Measurements from ENCODE around the gene YIPF1. TPM values are rescaled to one million over a fixed set of nuclear protein-coding genes. Genes with fewer than 3 reads are reported as not detected.

Gene YIPF1
- total RNA-seq, 6 experiments from 2014 or later: 20.5 to 34.5 (median 25.4) TPM

GRCh38 chr1:53899708-53900107, 10.1 kb upstream of the YIPF1 start:
- ATAC-seq (peak; percentile 46 to 71 (median 60)), DNase-seq (peak; percentile 41 to 76 (median 66))
- peaks cover 0 to 51% (median 12%) of the 10 kb centered on the region in 4 donors for H3K4me1 ChIP-seq
- 55% methylated on average over 3 of the region's 3 CpGs for WGBS (ENCODE audit: insufficient coverage, low coverage, low lambda C conversion rate, missing lambda C conversion rate)
- no peaks in the 10 kb centered on the region for H3K9me3 ChIP-seq
- no peaks in the 10 kb centered on the region for H3K27me3 ChIP-seq
- peak overlapping the region in 2 of 3 donors; percentile 5 to 17 for H3K4me3 ChIP-seq
- TF ChIP-seq, protein P1, sequence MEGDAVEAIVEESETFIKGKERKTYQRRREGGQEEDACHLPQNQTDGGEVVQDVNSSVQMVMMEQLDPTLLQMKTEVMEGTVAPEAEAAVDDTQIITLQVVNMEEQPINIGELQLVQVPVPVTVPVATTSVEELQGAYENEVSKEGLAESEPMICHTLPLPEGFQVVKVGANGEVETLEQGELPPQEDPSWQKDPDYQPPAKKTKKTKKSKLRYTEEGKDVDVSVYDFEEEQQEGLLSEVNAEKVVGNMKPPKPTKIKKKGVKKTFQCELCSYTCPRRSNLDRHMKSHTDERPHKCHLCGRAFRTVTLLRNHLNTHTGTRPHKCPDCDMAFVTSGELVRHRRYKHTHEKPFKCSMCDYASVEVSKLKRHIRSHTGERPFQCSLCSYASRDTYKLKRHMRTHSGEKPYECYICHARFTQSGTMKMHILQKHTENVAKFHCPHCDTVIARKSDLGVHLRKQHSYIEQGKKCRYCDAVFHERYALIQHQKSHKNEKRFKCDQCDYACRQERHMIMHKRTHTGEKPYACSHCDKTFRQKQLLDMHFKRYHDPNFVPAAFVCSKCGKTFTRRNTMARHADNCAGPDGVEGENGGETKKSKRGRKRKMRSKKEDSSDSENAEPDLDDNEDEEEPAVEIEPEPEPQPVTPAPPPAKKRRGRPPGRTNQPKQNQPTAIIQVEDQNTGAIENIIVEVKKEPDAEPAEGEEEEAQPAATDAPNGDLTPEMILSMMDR (IDR thresholded peaks at IDR 0.05): no peak
- no peak for TF ChIP-seq POLR2A (IDR thresholded peaks at IDR 0.05)
- peak overlapping the region; percentile 27 to 76 (median 63) for H3K27ac ChIP-seq
- H3K36me3 ChIP-seq: no peaks in the 10 kb centered on the region
- intact Hi-C loops (cut with DNase I): no loop called here

- Histone ChIP-seq H3K4me1 (peaks cover 0 to 51% (median 12%) of the 10 kb centered on the region in 4 donors), H3K36me3 (no peaks in the 10 kb centered on the region), H3K9me3 (no peaks in the 10 kb centered on the region), H3K27ac (peak overlapping the region; percentile 58 to 92 (median 91)), H3K4me3 (peak overlapping the region in 2 of 3 donors; percentile 5 to 24), H3K27me3 (no peaks in the 10 kb centered on the region)
- TF ChIP-seq, protein P1 (IDR thresholded peaks at IDR 0.05): no peak
- TF ChIP-seq POLR2A (IDR thresholded peaks at IDR 0.05): no peak
- peak; percentile 70 to 89 (median 80) for ATAC-seq
- 23% methylated on average over 2 of the region's 2 CpGs for WGBS (ENCODE audit: insufficient coverage, low coverage, low lambda C conversion rate, missing lambda C conversion rate)
- DNase-seq: peak; percentile 85 to 94 (median 92)
- intact Hi-C loops (cut with DNase I): no loop called here
Measured at GRCh38 chr1:53899206-53899628, 9.6 kb upstream of the YIPF1 start.

DNA sequence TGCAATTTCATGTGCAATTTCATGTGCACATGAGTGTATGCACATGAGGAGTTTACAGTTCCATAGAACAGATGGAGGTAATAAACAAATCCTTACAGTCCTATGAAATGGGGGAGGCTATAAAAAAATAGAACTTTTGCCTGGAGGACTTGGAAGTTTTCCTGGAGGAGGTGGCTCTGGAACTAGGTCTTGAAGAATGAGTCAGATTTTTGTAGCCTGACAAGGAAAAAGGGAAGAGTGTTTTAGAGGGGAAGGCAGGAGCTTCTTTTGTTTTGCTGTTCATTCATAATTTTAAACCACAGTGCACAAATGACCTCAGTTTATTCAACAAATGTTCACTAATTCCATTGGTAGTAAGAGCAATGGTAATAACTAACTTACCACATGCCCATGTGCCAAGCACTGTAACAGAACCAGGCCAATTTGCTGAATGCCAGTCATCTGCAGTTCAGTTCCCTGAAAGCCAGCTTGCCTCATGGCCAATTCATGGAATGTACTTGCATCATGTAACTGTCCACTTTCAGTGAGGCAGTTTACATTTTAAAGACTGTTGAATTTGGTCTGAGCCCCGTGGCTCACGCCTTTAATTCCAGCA, 7.1 kb upstream of the YIPF1 start:
- peak; percentile 18 to 47 (median 26) for ATAC-seq

DNA sequence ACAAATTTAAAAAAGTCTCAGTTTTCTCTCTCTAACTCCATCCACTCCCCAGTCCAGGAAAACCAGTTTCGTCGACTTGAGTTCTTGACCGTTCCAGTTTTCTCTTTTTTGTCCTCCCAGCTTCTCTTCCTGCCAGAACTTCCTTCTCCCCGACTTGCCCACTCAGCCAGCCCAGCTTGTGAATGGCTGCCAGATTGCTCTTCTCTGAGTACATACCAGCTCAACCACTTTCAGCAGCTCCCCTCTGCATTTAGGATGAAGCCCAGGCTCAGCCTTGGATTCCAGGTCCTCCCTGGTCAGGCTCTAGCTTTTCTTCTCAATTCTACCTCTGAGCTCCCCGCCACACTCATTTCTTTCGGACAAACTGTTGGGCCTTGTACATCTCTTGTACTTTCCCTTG, 5.8 kb upstream of the YIPF1 start:
- Histone ChIP-seq H3K36me3 (no peaks in the 10 kb centered on the region), H3K4me3 (peak overlapping the region; percentile 36 to 63 (median 51)), H3K4me1 (peaks cover 0 to 54% (median 17%) of the 10 kb centered on the region in 4 donors), H3K27ac (peak overlapping the region; percentile 19 to 92 (median 91)), H3K9me3 (no peaks in the 10 kb centered on the region), H3K27me3 (no peaks in the 10 kb centered on the region)
- TF ChIP-seq, protein P1 (IDR thresholded peaks at IDR 0.05): no peak
- intact Hi-C loops (cut with DNase I): no loop called here
- ATAC-seq (no peak), DNase-seq (no peak)
- WGBS (ENCODE audit: insufficient coverage, low coverage, low lambda C conversion rate, missing lambda C conversion rate): 18% methylated on average over 6 of the region's 6 CpGs

More for the DNA sequence above, 7.1 kb upstream of the YIPF1 start:
- Histone ChIP-seq H3K27me3 (no peaks in the 10 kb centered on the region), H3K9me3 (no peaks in the 10 kb centered on the region), H3K27ac (peak overlapping the region; percentile 58 to 92 (median 91)), H3K4me3 (peak overlapping the region in 2 of 3 donors; percentile 51 to 63), H3K36me3 (no peaks in the 10 kb centered on the region), H3K4me1 (peaks cover 0 to 63% (median 17%) of the 10 kb centered on the region in 4 donors)
- 20% methylated on average over 2 of the region's 2 CpGs for whole genome bisulfite sequencing (ENCODE audit: insufficient coverage, low coverage, low lambda C conversion rate, missing lambda C conversion rate)
- intact Hi-C loops (cut with DNase I): no loop called here
- peak; percentile 41 to 81 (median 65) for DNase-seq
- TF ChIP-seq, protein P1 (IDR thresholded peaks at IDR 0.05): no peak
- TF ChIP-seq POLR2A (IDR thresholded peaks at IDR 0.05): no peak
